Stomach (tissue), 4 donors: ENCODE data around the gene DHRS4L2.
"Not testable (repeated sequence)": the region's sequence is repeated elsewhere in the genome, so short reads cannot be mapped to it uniquely, and the experiment has no call there.

Experiments used
- POLR2A ChIP-seq, 4 donors: fragments of 450-650 bp; IDR thresholded peaks; one replicate each; pipeline ENCODE4 v1.6.1; 2016; ENCODE audit warnings: antibody characterized with exemption in 4 of 4, control low read depth in 2 of 4, mild to moderate bottlenecking in 1 of 4, moderate library complexity in 1 of 4
- POLR2AphosphoS5 ChIP-seq, 3 donors: sonication (generic); formaldehyde crosslinking; IDR thresholded peaks; one replicate each; pipeline ENCODE4 v1.6.1; 2016; ENCODE audit warnings: antibody characterized with exemption in 3 of 3
- TF ChIP-seq, protein P1 (sequence below), 7 experiments: fragments of 450-650 bp in 4 of 7; fragments of 200-600 bp in 3 of 7; sonication (generic) in 3 of 7; IDR thresholded peaks; one replicate each; pipeline ENCODE4 v1.5.1; 2016 to 2019; ENCODE audit warnings: antibody characterized with exemption in 7 of 7, control low read depth in 2 of 7, mild to moderate bottlenecking in 1 of 7

GRCh38 chr14:23996825-23997224, 8.1 kb downstream of the DHRS4L2 start:
- TF ChIP-seq, protein P1, sequence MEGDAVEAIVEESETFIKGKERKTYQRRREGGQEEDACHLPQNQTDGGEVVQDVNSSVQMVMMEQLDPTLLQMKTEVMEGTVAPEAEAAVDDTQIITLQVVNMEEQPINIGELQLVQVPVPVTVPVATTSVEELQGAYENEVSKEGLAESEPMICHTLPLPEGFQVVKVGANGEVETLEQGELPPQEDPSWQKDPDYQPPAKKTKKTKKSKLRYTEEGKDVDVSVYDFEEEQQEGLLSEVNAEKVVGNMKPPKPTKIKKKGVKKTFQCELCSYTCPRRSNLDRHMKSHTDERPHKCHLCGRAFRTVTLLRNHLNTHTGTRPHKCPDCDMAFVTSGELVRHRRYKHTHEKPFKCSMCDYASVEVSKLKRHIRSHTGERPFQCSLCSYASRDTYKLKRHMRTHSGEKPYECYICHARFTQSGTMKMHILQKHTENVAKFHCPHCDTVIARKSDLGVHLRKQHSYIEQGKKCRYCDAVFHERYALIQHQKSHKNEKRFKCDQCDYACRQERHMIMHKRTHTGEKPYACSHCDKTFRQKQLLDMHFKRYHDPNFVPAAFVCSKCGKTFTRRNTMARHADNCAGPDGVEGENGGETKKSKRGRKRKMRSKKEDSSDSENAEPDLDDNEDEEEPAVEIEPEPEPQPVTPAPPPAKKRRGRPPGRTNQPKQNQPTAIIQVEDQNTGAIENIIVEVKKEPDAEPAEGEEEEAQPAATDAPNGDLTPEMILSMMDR (IDR thresholded peaks at IDR 0.05): not testable (repeated sequence)
- TF ChIP-seq POLR2A, POLR2AphosphoS5 (IDR thresholded peaks at IDR 0.05): not testable (repeated sequence)
